GM06990 (cell line): Measurements from ENCODE around the gene PIK3CA.
A peak's percentile ranks its signal among the peaks of the same experiment; 100 is the strongest.

Source experiments
- DNase-seq: peaks from one replicate; pipeline ENCODE4 v3.0.0-alpha.2; 2011; ENCODE audit not compliant: insufficient read length; ENCODE audit errors: extremely low read depth
- H3K27me3 ChIP-seq: replicated peaks from 2 replicates; pipeline ENCODE4 v1.6.0; 2011; ENCODE audit warnings: low read length; ENCODE audit not compliant: control insufficient read depth, insufficient read depth
- H3K36me3 ChIP-seq: 2 replicates; pipeline ENCODE4 v1.5.1; 2011; ENCODE audit warnings: low read length; ENCODE audit not compliant: control insufficient read depth, insufficient read depth
- H3K4me3 ChIP-seq: replicated peaks from 2 replicates; pipeline ENCODE4 v1.5.1; 2011; ENCODE audit warnings: low read depth, mild to moderate bottlenecking, control low read depth, low read length
- TF ChIP-seq, protein P1 (sequence below): IDR thresholded peaks from 2 replicates; pipeline ENCODE4 v1.5.1; 2011; ENCODE audit warnings: low read length, control low read depth, mild to moderate bottlenecking, inconsistent platforms; ENCODE audit not compliant: insufficient read depth, poor library complexity, severe bottlenecking

The PIK3CA gene

DNA sequence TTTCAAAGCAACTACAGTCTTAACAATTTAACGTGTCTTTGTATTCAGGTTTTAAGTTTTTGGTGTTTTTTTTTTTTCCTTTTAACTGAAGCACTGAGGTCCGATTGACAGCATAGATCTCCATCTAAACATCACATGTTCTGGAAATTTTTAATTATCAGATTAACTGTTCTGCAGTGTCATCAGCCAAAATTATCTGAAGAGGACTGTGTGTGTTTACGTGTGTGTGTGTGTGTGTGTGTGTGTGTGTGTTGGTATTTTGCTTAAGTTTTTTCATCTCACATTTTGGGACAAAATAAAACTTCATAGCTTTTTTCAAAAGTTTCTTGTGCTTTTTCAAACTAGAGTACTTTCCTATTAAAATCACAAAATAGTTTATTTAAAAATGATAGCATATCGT lies 1.8 kb downstream of the PIK3CA start:
- DNase-seq, result no peak
- TF ChIP-seq, protein P1, sequence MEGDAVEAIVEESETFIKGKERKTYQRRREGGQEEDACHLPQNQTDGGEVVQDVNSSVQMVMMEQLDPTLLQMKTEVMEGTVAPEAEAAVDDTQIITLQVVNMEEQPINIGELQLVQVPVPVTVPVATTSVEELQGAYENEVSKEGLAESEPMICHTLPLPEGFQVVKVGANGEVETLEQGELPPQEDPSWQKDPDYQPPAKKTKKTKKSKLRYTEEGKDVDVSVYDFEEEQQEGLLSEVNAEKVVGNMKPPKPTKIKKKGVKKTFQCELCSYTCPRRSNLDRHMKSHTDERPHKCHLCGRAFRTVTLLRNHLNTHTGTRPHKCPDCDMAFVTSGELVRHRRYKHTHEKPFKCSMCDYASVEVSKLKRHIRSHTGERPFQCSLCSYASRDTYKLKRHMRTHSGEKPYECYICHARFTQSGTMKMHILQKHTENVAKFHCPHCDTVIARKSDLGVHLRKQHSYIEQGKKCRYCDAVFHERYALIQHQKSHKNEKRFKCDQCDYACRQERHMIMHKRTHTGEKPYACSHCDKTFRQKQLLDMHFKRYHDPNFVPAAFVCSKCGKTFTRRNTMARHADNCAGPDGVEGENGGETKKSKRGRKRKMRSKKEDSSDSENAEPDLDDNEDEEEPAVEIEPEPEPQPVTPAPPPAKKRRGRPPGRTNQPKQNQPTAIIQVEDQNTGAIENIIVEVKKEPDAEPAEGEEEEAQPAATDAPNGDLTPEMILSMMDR, result no peak
- Histone ChIP-seq H3K27me3 (no peaks in the 10 kb centered on the region), H3K4me3 (peak overlapping the region; percentile 90), H3K36me3 (no peaks in the 10 kb centered on the region)

DNA sequence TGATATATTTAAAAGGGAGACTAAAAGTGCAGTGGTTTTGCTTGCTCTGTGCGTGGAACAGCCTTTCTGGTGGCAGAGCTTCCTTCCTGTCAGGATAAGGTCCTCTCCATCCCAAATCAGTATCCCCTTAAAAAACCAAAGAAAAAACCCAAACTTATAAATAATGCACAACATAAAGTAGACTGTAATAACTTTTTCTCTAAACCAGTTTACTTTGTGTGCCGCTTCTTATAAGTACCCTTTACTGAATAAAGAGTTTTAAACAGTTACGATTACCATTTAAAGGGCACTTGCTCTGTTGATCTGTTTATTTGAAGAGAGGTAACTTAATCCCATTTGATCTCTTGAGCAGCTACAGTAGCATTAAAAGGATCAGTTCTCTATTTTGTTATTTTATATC lies 2.5 kb downstream of the PIK3CA start:
- Histone ChIP-seq H3K4me3 (no peak overlapping the region), H3K27me3 (no peaks in the 10 kb centered on the region), H3K36me3 (no peaks in the 10 kb centered on the region)
- TF ChIP-seq, protein P1, result no peak
- no peak for DNase-seq

DNA sequence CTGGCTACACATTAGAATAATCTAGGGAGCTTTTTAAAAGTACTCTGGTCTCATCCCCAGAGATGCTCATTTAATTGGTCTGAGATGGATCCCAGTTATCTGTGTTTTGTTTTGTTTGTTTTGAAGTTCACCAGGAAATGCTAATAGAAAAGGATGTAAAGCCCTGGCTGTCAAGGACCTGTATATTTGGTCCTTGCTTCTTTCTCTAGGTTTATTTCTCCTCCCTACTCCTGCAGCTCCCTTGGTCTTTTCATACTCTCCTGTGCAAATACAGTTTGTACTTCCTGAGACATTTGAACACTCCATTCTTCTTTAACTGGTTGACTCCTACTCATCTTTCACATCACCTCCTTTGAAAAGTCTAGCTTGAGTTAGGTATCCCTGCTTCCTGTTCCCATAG lies 3.3 kb downstream of the PIK3CA start:
- no peaks in the 10 kb centered on the region for H3K27me3 ChIP-seq
- H3K4me3 ChIP-seq, result no peak overlapping the region
- no peak for DNase-seq
- TF ChIP-seq, protein P1, result no peak
- H3K36me3 ChIP-seq, result no peaks in the 10 kb centered on the region

DNA sequence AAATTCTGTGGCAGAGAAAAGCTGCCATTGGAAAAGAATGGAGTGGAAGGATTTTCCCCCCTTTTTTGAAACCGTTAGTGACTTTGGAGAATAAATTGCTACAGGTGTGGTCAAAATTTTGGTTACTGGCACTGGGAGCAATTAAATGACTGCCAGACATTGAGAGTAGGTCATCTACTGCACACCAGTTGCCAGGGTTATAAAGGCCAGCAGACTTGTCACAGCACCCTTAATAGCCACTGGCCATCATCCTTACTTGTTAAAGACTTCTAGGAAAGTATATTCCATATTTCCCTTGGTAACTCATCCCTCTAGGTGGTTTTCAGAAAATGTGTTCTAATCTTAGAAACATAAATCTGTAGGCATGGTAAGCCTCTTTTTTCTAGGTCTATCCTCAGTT lies 8.0 kb downstream of the PIK3CA start:
- TF ChIP-seq, protein P1, result no peak
- H3K36me3 ChIP-seq, result no peaks in the 10 kb centered on the region
- H3K4me3 ChIP-seq, result no peak overlapping the region
- no peaks in the 10 kb centered on the region for H3K27me3 ChIP-seq
- DNase-seq, result no peak

DNA sequence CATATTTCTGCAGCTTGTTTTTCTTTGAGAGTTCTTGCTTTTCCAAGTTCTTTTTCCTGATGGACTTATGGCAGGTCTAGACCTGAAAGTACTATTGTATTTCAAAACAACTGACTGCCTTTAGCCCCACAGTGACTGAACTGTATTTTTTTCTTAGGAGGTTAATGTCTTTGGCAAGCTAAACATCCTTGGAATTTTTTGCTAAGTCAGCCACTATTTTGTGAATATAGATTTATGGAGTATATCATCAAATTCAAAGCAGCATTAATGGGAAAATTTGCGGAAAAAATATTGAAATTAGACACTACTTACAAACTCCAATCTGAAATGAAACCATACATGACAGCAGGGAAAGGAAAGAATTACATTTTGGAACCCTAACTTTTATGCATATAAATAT lies 8.6 kb downstream of the PIK3CA start:
- TF ChIP-seq, protein P1, result no peak
- H3K4me3 ChIP-seq, result no peak overlapping the region
- H3K36me3 ChIP-seq, result no peaks in the 10 kb centered on the region
- H3K27me3 ChIP-seq, result no peaks in the 10 kb centered on the region
- no peak for DNase-seq

DNA sequence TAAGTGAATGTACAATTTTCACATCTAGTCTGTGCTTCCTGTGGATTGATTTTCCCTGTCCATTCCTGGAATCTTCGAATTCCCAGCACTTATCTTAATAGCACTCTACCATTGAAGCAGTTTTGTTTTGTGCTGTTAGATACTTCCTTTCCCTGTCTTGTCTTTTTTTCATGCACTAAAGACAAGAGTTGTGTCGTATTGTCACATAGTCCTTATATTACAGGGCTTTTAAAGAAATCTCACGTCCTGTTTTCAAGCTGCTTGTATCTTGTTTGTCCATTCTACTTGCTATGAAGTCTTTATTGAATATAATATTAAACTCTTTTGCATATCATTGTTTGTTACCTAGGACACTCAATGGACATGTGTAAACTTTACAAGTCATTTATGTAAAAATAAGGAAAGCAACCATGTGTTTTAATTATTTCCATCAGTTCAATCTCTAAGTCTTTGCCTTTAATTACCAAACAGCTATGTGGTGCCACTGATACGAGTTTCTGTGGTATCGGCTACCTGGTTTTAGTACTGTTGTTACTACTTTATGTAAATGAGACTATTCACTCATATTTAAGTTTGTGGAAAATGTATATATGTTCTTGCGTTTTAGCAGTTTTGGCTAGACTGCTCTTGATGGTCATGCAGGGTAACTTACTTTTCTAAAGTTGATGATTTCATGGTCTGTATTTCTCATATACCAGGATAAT lies 10.3 kb downstream of the PIK3CA start:
- peak; percentile 63 for DNase-seq
- Histone ChIP-seq H3K27me3 (no peaks in the 10 kb centered on the region), H3K4me3 (no peak overlapping the region), H3K36me3 (no peaks in the 10 kb centered on the region)
- TF ChIP-seq, protein P1, result no peak
